HepG2 (cell line): ENCODE results near the gene CRHBP. TPM values are rescaled to one million over a fixed set of nuclear protein-coding genes. Genes with fewer than 3 reads are reported as not detected.

Experiments used
- ARNT2 ChIP-seq: sonication (generic); formaldehyde crosslinking; IDR thresholded peaks from 2 replicates; pipeline ENCODE4 v1.8.0; 2022; ENCODE audit warnings: mild to moderate bottlenecking, low read depth, missing genetic modification reagents, moderate library complexity
- MIER2 ChIP-seq: IDR thresholded peaks from 2 replicates; pipeline ENCODE4 v1.6.1; 2016; ENCODE audit warnings: missing biosample characterization, missing genetic modification reagents
- RFX1 ChIP-seq: fragments of 450-650 bp; IDR thresholded peaks from 2 replicates; pipeline ENCODE4 v1.6.1; 2017
- SRF ChIP-seq: IDR thresholded peaks from 2 replicates; pipeline ENCODE4 v1.6.1; 2011; ENCODE audit warnings: mild to moderate bottlenecking, low read depth, low read length, moderate library complexity
- TBX2 ChIP-seq: sonication (generic); formaldehyde crosslinking; IDR thresholded peaks from 2 replicates; pipeline ENCODE4 v1.5.0; 2020; ENCODE audit warnings: missing genetic modification reagents, mild to moderate bottlenecking, borderline replicate concordance
- TCF7 ChIP-seq: sonication (generic); IDR thresholded peaks from 2 replicates; pipeline ENCODE4 v1.6.1; 2016; ENCODE audit warnings: antibody characterized with exemption, low read depth
- TMF1 ChIP-seq: sonication (generic); formaldehyde crosslinking; IDR thresholded peaks from 2 replicates; pipeline ENCODE4 v1.8.1; 2022; ENCODE audit warnings: low read depth, missing genetic modification reagents
- YEATS4 ChIP-seq: sonication (generic); formaldehyde crosslinking; IDR thresholded peaks from 2 replicates; pipeline ENCODE4 v1.4.0; 2020; ENCODE audit warnings: missing genetic modification reagents, borderline replicate concordance
- ZFP90 ChIP-seq: sonication (generic); formaldehyde crosslinking; IDR thresholded peaks from 2 replicates; pipeline ENCODE4 v1.8.0; 2022; ENCODE audit warnings: missing genetic modification reagents, mild to moderate bottlenecking, inconsistent platforms, borderline replicate concordance
- ZFX ChIP-seq: sonication (generic); formaldehyde crosslinking; IDR thresholded peaks from 2 replicates; pipeline ENCODE4 v1.4.0; 2020; ENCODE audit warnings: mild to moderate bottlenecking, low read depth, missing genetic modification reagents, moderate library complexity
- polyA plus RNA-seq, 8 experiments: library from polyadenylated mRNA; depleted of rRNA in 3 of 8; stranded (reverse) in 7 of 8; unstranded in 1 of 8; fragments of >200 nt; fragmentation: Illumina TruSeq in 4 of 8; extraction: Trizol in 4 of 8; gene quantifications; 2 replicates each; pipeline versions ENCODE4 v1.2.1 to v1.2.3, GENCODE V29; 2011 to 2016; ENCODE audit warnings: low read depth in 4 of 8, missing spikeins in 1 of 8, mixed read lengths in 1 of 8; ENCODE audit not compliant: insufficient read depth in 1 of 8
- total RNA-seq, 5 experiments: library from RNA; depleted of rRNA; stranded (reverse); fragments of >200 nt; fragmentation: Illumina TruSeq; extraction: Trizol; gene quantifications; 2 replicates each; pipeline ENCODE4 v1.2.3, GENCODE V29; 2016; ENCODE audit warnings: low read depth in 1 of 5
- TF ChIP-seq, protein P1 (sequence below): sonication (generic); formaldehyde crosslinking; IDR thresholded peaks from one replicate; pipeline ENCODE4 v1.5.1; 2020; ENCODE audit warnings: mild to moderate bottlenecking, missing genetic modification reagents; ENCODE audit errors: not compliant biosample characterization

CRHBP gene
- total and polyA plus RNA-seq, 2 of the 13 experiments (the other 11 are each of a cell fraction or from before 2014, with no cell fraction given) = not detected

DNA sequence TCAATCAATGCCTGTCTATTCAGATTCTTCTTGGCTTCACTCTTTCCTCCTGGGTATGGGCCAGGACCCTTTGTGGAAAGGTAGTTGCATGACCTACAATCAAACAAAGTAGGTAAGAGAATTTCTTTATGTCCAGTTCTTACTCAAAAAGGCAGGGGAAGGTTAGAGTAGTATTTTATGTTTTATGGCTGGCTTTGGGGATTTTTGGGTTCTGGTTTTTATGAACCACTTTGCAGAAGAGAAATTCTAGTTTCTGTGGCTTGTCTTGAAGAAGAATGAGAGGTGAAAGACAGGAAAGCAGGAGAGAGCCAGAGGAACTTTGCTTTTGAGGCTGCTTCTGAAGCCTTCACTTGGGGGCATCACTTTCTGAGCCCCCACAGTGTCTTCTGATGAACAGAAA, 14.7 kb upstream of the CRHBP start (continued):
- TF ChIP-seq, protein P1, sequence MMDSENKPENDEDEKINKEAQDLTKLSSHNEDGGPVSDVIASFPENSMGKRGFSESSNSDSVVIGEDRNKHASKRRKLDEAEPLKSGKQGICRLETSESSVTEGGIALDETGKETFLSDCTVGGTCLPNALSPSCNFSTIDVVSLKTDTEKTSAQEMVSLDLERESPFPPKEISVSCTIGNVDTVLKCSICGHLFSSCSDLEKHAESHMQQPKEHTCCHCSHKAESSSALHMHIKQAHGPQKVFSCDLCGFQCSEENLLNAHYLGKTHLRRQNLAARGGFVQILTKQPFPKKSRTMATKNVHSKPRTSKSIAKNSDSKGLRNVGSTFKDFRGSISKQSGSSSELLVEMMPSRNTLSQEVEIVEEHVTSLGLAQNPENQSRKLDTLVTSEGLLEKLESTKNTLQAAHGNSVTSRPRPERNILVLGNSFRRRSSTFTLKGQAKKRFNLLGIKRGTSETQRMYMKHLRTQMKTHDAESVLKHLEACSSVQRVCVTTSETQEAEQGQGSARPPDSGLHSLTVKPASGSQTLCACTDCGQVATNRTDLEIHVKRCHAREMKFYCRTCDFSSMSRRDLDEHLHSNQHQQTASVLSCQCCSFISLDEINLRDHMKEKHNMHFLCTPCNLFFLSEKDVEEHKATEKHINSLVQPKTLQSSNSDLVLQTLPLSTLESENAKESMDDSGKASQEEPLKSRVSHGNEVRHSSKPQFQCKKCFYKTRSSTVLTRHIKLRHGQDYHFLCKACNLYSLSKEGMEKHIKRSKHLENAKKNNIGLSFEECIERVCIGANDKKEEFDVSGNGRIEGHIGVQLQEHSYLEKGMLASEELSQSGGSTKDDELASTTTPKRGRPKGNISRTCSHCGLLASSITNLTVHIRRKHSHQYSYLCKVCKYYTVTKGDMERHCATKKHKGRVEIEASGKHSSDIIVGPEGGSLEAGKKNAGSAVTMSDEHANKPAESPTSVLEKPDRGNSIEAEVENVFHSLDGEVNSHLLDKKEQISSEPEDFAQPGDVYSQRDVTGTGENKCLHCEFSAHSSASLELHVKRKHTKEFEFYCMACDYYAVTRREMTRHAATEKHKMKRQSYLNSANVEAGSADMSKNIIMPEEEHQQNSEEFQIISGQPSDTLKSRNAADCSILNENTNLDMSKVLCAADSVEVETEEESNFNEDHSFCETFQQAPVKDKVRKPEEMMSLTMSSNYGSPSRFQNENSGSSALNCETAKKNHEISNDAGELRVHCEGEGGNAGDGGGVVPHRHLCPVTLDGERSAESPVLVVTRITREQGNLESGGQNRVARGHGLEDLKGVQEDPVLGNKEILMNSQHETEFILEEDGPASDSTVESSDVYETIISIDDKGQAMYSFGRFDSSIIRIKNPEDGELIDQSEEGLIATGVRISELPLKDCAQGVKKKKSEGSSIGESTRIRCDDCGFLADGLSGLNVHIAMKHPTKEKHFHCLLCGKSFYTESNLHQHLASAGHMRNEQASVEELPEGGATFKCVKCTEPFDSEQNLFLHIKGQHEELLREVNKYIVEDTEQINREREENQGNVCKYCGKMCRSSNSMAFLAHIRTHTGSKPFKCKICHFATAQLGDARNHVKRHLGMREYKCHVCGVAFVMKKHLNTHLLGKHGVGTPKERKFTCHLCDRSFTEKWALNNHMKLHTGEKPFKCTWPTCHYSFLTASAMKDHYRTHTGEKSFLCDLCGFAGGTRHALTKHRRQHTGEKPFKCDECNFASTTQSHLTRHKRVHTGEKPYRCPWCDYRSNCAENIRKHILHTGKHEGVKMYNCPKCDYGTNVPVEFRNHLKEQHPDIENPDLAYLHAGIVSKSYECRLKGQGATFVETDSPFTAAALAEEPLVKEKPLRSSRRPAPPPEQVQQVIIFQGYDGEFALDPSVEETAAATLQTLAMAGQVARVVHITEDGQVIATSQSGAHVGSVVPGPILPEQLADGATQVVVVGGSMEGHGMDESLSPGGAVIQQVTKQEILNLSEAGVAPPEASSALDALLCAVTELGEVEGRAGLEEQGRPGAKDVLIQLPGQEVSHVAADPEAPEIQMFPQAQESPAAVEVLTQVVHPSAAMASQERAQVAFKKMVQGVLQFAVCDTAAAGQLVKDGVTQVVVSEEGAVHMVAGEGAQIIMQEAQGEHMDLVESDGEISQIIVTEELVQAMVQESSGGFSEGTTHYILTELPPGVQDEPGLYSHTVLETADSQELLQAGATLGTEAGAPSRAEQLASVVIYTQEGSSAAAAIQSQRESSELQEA (CRISPR knock-in tag) = no peak
- TF ChIP-seq SRF (no peak), TMF1 (CRISPR knock-in tag) (no peak), ZFP90 (no peak), ZFX (CRISPR knock-in tag) (no peak), ARNT2 (CRISPR knock-in tag) (no peak), RFX1 (no peak), YEATS4 (CRISPR knock-in tag) (no peak), TCF7 (no peak), MIER2 (no peak), TBX2 (no peak)
